Measurements from ENCODE around the gene ABLIM1.

The ABLIM1 gene

DNA sequence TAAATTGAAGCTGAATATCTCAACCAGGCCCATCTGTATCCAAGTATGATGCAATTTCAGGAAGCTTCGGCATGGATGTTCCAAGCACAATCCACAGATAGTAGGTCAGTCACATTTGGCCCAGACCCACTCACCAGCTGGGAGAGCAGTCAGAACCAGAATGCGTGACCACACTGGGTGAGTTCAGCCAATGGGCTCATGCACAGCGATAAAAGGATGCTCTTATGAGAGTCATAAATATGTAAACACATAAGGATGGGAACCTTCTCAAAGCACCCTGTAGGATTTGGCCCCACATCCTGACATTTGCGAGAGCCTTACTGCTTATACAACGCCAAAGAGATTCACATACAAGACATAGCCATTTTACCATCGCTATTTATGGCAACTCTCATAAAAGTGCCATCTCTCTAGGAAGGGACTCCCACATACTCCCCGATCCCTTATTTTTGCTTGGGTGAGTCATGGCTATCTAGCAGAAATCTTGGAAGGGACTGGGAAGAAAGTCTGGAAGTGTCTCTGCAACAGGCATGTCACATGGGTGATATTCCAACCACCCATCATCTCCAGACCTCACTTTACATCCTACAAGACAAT, 256.8 kb downstream of the ABLIM1 start:
- no peak for DNase-seq

DNA sequence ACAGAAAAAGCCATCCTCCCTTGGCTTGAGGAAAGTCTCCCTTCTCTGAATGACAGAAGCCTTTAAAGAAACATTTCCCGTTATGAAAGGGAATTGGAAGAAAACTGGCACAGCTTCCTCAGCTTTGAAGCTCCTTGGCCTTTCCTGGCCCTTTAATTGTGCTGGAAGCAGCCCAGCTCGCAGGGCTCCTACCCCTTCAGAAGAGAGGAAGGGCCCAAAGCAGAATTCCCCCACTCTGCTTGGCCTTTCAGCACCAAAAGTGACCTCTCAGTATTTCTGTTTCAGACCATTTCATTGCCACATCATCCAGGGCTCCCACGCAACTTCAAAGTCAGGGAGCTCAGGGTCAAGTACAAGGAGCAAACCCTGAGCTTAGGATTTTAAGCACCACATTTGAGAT, 258.0 kb downstream of the ABLIM1 start:
- DNase-seq = no peak

DNA sequence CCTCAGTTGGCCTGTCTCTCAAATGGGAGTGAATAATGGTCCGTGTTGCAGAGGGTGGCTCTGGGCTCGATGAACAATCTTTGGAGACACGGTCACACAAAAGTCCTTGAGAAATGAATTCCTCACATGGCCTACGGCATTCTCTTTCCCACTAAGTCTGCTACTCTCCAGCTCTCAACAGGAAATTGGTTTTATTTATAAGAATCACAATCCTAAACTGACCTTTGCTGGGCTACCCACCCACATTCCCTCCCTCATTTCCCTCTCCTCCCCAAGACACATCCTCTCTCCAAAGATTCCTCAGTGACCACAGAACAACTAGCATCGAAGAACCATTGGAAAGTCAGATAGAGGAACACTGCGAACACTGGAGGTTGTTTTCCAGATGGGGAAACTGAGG, 258.5 kb downstream of the ABLIM1 start:
- DNase-seq = no peak

DNA sequence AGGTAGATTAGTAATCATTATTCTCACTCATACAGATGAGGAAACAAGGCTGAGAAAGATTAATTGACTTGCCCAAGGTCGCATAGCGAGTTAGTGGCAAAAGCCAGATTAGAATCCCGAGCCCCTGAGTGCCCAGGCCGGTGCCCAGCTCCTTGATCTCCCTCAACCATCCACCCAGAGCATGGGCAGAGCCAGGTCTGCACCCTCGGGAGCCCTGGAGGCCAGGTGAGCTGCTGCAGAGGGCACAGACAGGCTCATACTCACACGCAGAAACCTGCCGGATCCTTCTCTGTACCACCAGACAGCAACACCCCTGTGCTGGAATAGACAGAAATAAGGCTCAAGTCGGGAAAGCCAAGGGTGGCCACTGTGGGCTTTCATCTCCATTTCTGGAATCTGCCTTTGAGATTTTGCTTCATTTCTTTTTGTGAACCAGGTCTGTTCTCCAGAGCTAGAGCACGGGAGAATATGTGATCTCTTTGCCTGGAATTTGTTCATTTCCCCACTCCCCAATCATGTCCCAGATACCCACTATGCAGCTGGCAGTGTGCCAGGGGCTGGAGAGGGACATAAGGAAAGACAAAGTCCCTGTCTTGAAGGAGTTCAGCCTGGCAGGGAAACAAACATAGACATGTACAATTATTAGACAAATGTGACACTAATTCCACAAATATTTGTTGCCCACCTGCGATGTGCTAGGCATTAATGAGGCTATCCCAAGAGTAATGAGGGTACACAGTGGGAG, 259.3 kb downstream of the ABLIM1 start:
- DNase-seq = no peak

DNA sequence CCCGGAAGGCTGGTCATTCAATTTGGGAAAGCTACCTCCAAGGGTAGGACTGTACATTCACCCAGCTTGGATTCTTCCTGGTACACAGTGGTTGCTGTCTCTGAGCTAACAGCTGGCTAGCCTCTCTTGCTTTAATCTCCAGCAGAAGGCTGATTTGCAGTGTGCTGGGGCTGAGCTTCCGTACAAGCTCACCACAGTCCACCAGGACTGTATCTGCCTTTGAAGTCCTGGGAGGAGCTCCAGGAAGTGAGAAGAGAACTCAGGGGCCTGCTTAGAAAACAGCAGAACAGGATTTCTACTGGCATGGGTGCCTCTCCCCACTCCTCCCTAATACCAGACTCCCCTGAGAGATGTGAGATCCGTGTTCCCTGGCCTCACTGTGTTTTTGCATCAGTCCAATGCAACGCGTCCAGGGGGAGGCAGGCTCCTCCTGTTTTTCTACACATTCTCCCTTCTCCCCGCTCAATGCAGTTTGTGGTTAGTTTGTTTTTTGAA, 260.4 kb downstream of the ABLIM1 start:
- DNase-seq = no peak

- no peak for DNase-seq
These were observed 261.6 kb downstream of the ABLIM1 start for GRCh38 chr10:114396464-114396863.

DNA sequence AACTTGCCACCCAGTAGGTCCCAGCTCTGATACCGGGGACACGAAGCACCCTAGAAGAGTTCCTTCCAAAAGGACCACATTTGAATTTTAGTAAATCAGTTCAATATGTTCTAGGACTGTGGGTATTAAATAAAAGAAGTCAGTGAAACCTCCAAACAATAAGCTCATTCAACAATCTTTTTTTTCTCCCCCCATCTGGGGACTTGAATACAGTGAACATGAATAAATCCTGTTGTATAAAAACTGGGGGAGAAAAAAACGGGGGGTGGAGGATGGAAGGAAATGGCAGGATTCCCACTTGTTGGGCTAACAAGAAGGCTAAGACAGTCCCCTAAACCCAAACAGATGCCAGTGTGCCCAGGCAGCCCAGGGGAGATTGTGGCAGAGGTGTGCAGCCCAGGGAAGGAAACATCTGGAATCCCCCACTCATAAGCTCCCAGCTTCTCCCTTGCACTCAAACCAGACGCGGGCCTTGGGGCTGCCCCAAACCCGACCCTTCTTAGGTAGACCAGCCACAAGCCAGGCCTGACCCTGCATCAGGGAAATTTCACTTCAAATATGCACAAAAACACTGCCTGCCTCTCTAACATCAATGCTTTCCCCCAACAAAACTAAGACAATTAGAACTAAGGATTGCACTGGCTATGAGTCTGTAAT, 262.6 kb downstream of the ABLIM1 start:
- DNase-seq = no peak

DNA sequence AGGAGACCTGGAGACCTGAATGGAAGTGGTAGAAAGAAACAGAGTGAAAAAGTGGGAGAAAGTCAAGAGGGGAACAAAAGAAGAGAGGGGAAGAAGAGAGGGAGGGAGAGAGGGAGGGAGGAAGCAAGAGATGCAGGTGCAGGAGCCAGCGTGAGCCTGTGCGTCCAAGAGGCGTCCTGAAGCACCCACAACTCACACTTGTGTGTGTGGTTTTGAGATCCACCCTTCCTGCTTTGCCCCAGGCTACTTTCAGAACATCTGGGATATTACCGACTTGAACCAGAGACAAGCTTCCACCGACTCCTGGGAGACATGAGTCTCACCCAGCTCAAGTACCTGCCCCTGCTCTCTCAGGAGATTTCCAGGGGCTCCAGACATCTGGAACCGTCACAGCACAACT, 263.5 kb downstream of the ABLIM1 start:
- DNase-seq = no peak

- no peak for DNase-seq
These were observed 264.2 kb downstream of the ABLIM1 start for GRCh38 chr10:114393886-114394285.

DNA sequence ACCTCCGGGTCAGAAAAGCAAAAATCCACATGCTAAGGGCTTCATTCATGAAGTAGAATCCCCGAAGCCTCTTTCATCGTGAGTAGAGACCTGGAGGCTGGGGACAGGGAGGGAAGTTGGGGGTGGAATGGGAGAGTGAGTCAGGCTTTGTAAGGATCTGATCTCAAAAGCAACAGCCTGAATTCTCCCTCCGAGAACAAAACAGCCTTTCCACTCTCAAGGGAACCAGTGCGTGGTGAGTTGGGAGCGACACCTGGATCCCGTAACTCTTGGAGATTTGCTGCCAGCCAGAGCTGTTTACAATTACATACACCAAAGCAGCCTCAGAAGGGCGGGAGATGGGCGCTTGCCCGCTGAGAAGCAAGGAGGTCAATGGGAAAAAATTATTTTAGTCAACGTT, 264.6 kb downstream of the ABLIM1 start:
- DNase-seq = no peak

DNA sequence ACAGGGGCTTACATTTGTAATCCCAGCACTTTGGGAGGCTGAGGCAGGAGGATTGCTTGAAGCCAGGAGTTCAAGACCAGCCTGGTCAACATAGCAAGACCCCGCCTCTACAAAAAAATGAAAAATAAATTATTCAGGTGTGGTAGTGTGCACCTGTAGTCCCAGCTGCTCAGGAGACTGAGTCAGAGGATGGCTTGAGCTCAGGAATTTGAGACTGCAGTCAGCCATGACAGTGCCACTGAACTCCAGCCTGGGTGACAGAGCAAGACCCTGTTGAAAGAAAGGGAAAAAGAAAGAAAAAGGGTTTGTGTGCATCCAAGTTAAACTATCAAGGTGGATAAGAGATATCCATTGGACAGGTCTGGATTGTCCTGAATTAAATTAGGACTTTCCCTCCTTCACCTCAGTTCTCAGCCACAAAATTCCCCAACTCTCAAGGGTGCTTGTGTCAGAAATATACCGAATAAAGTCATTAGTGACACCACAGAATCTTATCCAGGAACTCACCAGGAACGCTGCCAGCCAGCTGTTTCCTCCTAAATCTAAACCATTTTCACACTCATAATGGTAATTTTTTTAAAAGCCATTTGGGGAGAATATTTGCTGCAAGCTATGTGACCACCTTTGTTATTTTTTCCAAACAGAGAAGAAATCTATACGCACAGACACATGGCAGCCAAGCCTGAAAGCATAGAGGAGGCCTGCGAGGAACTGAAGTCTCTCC, 265.8 kb downstream of the ABLIM1 start:
- no peak for DNase-seq

- no peak for DNase-seq
These were observed 266.5 kb downstream of the ABLIM1 start for GRCh38 chr10:114391599-114391998.

- DNase-seq = no peak
These were observed 268.6 kb downstream of the ABLIM1 start for GRCh38 chr10:114389426-114389825.

GRCh38 chr10:114388275-114388674, 269.8 kb downstream of the ABLIM1 start:
- no peak for DNase-seq

GRCh38 chr10:114387784-114388183, 270.3 kb downstream of the ABLIM1 start:
- DNase-seq = no peak

DNA sequence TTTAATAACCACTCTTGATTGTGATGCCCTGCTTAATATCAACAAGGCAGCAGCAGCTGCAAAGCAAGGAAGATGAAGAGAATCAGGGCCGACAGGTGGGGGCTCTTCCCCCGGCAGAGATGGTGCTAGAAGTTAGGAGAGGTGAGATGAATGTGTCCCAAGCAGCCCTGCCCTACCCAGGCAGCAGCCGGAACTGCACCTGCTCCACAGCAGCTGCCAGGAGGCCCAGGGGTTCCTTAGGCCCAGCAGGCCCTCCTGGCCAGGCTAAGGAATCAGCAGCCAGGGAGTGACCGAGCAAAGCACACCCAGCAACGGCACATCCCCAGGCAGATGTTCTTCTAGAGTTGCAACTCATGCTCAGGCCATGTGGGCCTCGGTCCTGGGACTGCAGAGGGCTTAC, 271.6 kb downstream of the ABLIM1 start:
- no peak for DNase-seq

DNA sequence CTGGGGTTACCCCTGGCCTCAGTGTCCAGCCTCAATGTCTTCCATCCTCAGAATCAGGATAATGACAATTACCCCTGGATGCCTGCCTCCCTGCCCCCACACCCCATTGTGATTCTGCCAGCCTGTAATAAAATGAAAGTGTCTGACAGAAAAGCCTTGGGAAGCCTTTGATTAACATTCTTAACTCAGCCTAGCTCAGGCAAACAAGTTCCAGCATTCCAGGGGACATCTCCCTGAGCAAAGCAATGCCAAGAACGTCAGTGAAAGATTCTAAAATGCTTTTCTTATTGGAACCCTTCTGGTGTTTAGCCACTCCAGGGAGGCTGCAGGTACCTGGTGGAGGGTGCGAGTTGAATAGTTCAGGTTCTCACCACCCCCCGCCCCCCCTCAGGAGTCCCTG, 272.5 kb downstream of the ABLIM1 start:
- DNase-seq = no peak

DNA sequence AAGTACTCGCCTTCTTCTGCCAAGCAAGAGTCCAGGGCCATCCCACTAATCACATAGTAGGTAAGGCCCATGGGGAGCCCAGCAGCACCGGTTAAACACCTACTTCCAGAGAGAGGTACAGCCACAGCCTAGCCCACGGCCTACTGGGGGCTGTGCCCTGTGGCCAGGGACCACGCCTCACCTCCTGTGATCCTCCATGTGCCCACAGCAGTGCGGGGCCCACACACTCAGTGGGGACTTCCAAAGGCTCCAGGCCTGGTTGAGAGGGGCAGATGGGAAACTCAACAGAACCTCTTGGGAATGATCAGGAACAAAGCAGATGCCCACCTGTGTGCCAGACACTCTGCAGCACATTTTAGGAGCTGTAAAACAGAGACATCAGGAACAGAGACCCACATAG, 273.5 kb downstream of the ABLIM1 start:
- no peak for DNase-seq

DNA sequence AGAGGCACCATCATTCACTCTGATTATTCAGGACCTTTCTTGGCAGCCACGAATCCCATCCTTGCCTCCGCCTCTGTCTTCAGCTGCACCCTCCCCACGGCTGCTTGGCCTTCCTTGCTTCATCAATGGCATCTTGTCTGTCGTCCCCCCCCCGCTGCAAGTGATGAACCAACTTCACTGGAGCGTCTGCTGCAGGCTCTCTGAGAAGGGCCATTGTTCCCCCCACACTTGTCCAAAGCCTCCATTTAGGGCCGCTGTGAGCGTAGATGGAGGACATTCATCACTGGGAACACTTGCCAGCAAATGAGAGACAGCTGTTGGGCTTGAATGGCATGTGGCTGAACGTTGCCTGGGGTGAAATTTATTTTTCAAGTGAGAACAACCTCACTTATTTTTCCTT, 273.9 kb downstream of the ABLIM1 start:
- no peak for DNase-seq

Data from MV-4-11 (cell line).